GM23248 (cell line): ENCODE results near the gene UST.

Source experiments
- EZH2 ChIP-seq: fragments of 200-600 bp; sonication (generic); IDR thresholded peaks from 2 replicates; pipeline ENCODE4 v1.6.1; 2018; ENCODE audit warnings: antibody characterized with exemption, mild to moderate bottlenecking; ENCODE audit not compliant: insufficient read depth, poor library complexity, severe bottlenecking
- EZH2phosphoT487 ChIP-seq: fragments of 200-600 bp; sonication (generic); IDR thresholded peaks from 2 replicates; pipeline ENCODE4 v1.6.1; 2018; ENCODE audit warnings: antibody characterized with exemption, moderate library complexity, mild to moderate bottlenecking, low read depth; ENCODE audit not compliant: insufficient read depth

- TF ChIP-seq EZH2phosphoT487 (no peak), EZH2 (no peak)
Measured at GRCh38 chr6:148760258-148760534, 13.4 kb downstream of the UST start.
